Muscle of arm (tissue), 12 donors: Measurements from ENCODE around the gene SRC. TPM values are rescaled to one million over a fixed set of nuclear protein-coding genes. Genes with fewer than 3 reads are reported as not detected.
A peak's percentile ranks its signal among the peaks of the same experiment; 100 is the strongest.

Experiments
- DNase-seq: peaks from one replicate; pipeline ENCODE4 v3.0.0-alpha.2; 2013
- polyA plus RNA-seq, 12 donors: library from polyadenylated mRNA; unstranded; fragments of 120-200 nt; gene quantifications; one replicate each; pipeline ENCODE4 v1.2.1, GENCODE V29; 2013; ENCODE audit not compliant: insufficient read length in 12 of 12

The SRC gene
- polyA plus RNA-seq, 12 donors = 10.3 to 24.6 (median 15.9) TPM; not detected in 1

DNA sequence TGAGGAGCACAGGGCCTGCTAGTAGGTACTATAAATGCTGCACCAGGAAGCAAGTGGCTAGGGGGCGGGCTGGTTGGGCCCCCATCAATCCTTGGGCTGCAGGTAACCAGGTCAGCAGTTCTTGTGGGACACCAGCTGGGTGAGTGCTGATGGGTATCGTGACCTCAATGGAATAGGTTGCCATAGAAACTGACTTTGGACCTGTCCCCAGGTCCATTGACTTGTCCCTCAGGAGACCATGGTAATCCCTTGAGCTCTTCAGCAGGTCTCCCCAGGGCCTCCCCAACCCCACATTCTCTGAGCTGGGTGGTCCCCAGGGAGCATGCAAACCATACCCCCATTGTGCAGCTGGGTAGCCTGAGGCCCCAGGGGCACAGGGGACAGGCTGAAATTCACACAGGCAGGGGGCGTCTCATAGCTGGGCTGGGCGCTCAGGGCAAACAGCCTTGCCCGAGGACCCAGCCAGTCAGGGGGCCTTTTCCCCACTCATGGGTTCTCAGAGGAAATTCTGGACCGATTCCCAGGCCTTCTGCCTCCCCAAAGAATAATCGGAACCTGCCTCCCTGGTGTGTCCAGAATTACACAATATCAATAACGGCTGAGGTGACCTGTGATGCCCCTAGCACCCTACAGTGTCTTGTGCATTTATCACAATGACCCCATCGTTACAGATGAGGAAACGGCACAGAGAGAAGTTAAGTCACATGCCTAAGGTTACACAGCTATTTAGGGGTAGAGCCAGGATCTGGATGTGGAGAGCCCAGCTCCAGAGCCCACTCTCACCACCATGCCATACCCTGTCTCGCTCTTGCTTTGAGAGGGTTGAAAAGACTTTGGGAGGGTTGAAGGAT is 35.9 kb downstream of the SRC start:
- no peak for DNase-seq

DNA sequence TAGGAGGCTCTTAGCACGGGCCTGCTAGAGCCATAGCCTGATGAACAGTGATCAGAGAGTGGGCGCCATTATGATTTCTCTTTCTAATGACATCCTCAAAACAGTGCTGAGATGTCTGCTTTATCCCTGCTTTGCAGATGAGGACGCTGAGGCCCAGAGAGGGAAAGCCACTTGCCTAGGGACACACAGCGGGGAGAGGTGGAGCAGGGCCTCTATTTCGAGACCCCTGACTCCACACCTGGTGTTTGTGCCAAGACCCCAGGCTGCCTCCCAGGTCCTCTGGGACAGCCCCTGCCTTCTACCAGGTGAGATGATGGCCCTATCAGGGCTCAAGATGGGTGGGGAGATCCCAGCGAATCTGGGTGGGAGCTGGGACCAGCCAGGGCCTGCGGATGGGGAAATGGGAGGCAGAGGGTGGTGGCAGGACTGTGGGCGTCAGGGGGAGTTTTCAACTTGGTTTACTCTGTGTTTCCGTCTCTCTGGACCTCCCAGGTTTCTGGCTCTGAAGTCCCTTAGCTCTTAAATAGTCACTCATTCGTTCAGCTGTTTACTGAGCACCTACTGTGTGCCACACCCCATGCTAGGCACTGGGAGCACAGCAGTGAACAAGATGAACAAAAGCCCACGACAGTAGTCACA is 36.7 kb downstream of the SRC start:
- no peak for DNase-seq

DNA sequence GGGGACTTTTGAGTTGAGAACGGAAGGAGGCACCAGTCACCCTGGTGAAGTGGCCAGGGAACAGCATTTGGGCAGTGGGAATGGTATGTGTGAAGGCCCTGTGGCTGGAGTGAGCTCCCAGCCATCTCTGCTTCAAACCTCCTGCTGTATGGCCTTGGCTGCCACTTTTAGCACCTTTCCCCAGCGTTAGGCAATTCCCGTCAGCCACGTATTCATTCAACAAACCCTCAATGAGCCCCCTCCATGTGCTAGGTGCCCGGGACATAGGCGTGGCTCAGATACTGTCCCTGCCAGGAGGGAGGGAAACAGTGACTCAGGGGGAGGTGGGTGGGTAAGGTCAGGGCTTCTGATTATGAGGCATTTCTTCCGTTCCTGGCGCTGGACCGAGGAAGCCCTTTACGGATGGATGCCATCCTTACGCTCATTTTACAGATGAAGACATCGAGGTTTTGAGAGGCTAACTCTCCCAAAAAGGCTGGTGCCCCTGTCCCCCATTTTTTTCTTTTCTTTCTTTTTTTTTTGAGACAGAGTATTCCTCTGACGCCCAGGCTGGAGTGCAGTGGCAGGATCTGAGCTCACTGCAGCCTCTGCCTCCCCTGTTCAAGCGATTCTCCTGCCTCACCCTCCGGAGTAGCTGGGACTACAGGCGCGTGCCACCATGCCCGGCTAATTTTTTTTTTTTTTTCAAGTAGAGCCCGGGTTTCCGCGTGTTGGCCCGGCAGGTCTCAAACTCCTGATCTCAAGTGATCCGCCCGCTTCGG is 37.5 kb downstream of the SRC start:
- DNase-seq = no peak

DNA sequence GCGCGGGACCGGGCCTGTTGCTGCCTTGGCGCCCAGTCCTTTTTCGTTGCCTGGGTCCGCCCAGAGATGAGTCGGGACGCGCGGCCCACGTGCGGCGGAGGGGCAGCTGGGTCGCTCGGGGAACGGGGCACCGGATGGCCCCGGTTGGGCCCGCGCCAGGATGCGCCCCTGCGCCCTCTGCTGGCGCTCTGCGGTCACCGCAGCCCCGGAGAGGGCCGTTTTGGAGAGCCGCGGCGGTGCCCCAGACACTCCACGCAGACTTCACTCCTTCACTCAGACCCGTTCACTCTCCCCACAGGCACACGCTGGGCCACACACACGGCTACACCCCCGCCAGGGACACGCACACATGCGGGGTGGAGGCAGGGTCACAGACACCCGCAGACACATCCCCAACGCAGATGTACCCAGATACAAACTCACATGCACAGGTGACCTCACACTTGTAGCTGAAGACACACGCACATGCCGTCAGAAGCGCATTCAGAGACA is 38.8 kb downstream of the SRC start:
- peak; percentile 79 for DNase-seq

DNA sequence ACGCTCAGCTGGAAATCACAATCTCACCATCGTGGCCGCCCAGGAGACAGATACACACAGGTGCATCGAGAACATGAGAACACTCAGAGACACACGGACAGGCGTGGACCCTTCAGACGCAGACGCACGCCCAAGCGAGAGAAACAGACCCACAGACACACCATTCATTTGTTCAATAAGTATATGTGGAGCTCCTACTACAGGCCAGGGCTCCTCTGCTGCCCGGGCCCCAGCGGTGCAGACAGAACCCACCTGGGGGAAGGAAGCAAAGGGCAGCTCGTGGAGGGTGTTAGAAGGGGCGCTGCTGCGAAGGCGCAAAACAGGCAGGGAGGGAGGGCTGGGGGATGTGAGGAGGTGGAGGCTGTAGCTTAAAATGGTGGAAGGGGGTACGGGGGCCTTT is 39.2 kb downstream of the SRC start:
- DNase-seq = no peak

DNA sequence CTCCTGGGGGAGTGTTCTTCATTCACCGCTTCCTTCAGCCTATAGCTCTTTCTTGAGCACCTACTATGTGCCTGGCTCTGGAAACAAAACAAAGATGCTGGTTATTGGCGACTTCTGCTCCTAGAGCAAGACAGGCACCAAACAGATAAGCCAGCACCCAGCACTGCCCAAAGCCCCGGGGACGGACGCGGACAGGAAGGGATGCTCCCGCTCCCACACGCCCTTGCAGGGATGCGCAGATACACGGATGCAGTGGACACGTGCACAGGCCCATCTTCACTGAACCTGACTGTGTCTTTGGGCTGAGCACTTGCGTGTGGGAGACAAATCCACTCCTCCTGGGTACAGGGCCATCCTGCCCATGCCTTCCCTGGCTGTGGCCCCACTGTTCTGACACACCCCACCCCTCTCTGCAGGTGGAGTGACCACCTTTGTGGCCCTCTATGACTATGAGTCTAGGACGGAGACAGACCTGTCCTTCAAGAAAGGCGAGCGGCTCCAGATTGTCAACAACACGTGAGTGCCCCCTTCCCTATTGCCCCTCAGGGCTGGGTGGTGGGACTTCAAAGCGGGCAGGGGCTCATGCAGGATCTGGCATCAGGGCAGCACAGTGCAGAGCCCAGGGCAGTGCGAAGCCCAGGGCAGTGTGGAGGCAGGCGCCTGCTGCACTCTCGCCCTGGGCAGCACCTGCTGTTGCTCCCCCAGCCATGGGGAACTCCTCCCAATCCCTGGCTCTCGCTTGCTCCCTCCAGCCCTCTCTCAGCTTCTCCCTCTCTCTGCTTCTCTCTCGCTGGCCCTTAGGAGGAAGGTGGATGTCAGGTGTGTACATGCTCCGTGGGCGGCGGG is 39.9 kb downstream of the SRC start:
- DNase-seq = no peak

DNA sequence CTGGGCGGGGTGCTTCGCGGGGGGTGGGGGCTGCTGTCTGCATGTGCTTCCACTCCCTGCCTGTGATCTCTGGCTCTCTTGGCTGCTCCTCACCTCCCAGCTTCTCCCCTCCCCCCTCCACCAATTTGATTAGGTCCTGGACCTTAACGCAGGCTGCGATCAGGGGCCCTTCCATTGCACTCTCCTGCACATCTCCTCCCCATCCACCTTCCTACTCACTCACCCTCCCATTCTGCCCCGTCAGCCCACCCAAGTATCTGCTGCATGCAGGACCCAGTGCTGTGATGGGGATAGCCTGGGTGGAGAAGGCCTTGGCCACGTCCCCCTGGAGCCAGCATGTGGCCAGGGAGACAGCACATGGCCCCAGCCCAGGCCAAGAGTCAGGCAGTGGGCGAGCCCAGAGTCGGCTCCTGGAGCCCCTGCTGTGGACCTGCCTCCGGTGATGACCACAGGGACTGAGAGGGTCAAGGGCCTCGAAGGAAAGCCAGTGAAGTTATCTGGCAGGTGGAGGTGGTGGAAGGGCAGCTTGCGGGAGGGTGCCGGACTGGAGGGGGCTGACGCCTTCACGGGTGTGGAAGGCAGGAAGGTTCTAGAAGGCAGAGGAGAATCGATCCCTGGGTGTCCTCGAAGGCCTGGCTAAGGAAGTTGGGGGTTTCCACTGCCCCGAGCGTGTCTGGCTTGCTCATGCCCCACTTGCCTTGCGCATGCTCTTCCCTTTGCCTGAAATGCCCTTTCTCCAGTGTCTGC is 40.7 kb downstream of the SRC start:
- no peak for DNase-seq

DNA sequence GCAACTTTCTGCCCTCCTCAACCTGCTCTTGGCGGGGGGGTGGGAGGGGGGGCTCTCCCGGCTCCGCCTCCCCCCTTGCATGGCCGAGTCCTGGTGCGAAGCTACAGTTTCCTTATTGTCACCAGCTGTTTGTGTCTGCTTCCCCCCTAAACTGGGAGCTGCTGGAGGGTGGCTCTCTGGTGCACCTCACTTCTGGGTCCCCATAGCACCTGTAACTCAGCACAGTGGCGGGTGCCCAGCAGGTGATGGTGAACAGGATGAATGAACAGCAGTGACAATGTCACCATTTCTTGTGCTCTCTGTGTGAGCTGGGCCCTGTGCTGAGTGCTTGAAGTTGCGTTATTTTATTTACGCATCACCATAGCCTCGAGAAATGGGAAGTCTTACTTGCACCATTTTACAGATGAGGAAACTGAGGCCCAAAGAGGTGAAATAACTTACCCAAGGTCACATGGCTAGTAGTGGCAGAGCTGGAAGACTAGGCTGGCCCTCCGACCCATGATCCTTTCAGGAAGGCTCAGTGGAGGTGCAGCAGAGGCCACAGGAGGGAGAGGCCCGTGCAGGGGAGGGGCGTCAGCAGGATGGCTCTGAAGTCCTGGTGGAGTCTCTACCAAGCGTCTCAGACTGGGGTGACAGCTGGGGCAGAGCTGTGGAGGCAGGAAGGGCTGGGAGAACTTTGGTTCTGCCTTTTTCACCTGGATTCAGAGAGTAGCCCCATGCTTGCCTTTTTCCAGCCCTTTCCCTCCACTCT is 41.8 kb downstream of the SRC start:
- no peak for DNase-seq

DNA sequence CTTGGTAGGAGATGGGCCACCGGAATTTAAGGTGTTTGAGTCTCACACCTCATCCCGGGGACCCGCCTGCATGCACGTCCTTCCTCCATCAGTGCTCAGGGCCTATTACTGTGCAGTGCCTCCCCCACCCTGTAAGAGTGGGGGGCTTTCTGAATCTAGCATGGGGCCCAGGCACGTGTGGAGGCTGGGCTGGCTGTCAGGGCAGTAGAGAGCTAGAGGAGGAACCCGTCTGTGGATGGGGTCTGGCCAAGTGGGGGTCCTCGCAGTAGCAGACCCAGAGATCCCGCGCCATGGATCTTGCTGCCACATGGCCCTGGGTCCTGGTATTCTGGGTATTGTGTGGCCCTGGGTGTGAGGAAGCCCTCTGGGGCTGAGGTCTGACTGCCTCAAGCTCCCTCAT is 42.9 kb downstream of the SRC start:
- DNase-seq = no peak

DNA sequence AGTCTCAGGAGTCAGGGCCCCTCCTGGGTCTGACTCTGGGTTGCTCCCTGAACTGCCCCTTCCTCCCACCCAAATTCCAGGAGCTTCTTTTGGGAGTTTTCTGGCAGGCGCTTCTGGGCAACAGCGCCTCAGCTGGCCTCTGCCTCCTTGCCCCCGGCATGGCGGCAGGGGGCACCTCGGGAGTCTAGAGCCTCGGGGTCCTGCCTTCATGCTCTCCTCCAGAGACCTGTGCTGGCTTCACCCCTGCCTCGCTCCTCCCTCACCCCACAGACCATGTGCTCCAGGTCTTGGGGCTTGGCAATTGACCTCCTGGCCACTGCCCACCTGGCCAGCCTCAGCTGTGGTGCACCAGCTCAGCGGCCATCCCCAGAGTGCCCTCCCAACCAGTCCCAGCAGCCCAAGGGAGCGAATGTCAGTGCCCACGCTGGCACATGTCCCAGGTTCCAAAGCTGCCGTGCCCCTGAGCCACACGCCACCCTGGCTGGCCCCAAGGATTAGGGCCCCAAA is 43.4 kb downstream of the SRC start:
- no peak for DNase-seq

DNA sequence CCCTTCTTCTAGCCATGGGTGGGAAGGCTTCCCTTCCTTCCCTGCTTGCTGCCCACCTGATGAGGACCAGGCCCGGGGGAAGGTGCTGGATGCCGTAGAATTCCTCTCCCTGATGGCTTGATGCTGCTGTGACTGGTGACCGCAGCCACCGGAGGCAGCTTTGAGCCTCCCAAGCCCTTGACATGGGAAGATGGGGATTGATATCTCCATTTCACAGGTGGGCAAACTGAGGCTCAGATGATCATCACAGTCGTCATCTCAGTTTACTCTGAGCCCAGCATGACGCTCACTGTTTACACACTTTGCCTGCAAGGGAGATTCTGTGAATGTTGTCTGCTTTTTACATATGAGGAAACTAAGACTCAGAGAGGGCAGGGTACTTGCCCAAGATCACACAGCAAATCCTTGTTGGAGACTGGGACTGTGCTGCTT is 43.9 kb downstream of the SRC start:
- no peak for DNase-seq

DNA sequence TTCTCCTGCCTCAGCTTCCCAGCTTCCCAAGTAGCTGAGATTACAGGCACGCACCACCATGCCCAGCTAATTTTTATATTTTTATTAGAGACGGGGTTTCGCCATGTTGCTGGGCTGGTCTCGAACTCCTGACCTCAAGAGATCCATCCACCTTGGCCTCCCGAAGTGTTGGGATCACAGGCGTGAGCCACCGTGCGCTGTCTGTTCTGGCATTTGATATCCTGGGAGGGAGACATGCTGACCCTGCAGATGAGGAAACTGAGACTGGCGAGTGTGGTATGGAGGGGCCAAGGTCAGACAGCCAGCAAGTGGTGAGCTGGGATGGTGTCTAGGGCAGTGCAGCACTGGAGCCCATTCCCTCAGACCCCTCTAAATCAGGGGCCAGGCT is 44.6 kb downstream of the SRC start:
- DNase-seq = no peak

DNA sequence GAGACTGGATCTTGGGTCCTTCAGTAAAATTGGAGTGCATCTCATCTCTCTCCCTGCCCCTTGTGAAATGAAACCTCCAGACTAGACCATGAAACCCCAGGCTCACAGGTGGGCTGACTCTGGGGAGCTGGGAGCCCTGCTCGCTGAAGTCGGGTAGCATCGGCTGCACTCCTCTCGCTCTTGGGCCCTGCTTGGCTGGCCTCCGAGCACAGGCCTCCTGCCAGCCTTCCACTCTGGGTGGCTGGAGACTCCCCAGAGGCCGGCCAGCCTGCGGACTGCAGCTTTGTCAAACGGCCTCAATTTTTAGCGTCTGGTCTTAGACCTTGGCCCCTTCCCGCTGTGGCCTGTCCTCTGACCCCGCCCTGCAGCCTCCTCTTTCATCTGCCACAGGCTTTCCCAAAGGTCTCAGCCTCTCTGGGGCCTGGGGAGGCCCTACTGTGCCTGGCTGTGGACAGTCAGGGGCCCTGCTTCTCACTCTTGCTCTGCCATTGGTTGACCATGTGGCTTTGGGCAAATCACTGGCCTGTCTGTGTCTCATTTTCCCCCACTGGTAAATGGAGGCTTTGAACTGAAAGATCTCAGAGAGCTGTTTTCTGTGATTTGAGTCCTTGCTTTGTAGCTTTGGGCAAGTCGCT is 45.1 kb downstream of the SRC start:
- DNase-seq = no peak

DNA sequence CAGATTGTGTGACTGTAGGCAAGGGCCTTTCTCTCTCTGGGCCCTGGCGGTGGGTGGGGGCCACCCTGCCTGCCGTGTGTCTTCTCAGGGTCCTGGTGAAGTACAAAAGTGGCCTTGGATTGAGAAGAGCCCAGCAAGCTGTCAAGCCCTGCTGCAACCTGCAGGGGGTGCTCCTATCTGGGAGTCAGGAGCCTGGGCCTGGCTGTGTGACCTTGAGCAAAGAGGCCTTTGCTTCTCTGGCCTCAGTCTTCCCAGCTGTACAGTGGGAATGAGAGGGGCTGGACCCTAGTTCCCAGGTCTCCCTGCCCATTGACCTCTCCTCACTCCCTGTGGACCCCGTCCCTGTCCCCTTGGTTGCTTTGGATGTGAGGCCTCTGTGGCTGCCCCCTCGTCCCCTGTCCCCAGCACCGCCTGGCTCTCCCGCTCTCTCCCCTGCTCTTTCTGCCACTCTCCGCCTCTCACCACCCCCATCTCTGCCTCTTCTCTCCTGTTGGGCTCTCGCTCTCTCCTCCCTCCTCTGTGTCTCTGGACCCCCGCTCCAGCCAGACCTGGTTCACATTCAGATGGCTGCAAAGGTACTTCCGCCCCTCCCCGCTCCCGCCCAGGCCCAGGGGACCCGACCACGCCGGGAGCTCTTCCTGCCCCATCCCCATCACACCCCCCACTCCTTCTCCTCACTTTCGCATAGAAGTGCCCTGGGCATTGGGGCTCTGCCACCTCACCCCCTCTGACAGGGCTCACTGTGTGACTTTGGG is 46.7 kb downstream of the SRC start:
- no peak for DNase-seq

DNA sequence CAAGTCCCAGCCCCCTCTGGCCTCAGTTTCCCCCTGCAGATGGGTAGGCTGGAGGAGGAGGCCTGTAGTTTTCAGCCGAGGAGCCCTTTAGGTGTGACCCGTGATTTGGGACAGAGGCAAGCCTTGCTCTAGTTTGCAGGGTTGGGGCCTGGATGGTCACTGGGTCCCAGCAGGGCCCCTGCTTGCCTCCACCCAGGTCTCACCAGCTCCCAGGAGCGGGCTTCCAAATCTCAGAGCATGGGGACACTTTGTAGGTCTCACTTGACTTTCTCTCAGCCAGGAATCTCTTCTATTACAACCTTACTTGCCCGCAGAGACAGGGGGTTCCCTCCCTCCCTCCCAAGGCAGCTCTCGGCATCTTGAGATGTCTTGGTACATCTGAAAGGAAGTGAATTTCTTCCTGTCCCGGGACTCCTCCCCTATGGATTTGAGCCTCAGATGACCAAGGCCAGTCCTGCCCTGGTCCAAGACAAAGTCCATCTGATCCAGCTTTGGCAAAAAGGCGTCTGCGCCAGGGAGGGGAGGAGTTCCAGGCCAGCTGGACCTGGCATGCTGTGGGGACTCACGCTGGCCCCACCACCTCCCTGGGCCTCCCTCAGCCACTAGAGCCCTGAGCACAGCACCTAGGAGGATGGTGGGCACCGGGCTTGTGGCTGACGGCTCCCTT is 47.4 kb downstream of the SRC start:
- DNase-seq = no peak

DNA sequence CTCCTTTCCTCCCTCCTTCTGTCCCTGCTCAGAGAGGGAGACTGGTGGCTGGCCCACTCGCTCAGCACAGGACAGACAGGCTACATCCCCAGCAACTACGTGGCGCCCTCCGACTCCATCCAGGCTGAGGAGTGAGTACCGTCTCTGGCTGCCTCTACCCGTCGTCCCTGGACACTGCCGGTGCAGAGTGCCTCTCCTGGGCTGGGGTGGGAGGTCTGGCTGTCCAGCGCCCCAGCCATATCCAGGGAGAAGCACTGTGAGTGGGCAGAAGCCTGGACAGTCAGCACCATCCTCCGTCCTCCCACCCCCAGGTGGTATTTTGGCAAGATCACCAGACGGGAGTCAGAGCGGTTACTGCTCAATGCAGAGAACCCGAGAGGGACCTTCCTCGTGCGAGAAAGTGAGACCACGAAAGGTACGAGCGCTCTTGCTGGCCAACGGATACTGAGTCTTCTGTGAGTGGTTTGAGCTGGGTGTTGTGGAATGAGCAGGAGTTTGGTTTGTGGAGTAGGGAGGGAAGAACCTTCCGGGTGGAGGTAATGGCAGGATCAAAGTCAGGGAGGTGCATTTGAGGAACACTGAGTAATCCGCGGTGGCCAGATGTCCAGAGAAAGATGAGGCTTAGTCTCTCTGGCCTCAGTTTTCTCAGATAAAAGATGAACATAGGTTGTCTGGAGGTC is 48.1 kb downstream of the SRC start:
- no peak for DNase-seq
